Measurements from ENCODE around the gene NIT2. TPM values are rescaled to one million over a fixed set of nuclear protein-coding genes. Genes with fewer than 3 reads are reported as not detected.

The NIT2 gene
- total and polyA plus RNA-seq, 10 of the 15 experiments (the other 5 are each of a cell fraction or from before 2014, with no cell fraction given) = 49.3 to 215 (median 76.4) TPM

DNA sequence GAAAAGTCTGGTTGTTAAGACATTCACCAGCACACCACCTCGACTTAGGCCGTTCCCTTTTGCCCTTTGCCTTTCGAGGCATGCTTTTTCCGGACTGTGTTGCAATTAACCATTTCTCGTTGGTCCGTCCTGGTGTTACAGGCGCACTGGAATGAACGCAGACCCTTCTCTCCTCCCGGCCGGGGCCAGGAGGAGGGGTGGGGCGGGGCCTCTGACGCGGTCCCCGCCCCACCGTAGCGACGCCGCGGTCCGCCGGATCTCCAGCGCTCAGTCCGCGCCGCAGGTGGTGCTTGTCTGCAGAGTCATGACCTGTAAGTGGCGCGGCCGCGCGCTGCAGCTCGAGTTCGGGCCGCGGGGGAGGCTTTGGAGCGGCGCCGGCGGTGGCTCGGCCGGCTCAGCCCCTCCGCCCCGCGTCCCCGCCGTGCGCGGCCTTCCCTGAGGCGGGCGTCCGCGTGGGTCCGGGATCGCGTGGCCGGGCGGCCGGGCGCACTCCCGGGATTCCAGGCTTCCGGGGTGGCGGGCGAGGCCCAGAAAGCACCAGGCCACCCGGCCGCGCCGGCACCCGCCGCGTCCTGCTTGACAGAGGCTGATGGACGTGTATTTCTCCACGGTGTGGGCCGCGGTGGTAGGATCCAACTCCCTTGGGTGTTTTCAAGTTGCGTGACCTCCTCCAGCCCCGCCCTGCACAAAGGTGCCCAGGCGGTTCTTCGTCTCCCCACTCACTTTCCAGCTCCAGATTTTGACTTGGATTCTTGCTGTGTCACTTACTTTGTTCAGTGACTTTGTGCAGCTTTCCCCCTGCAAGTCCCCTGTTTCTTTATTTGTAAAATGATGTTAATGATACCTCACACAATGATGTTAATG is at the start of gene NIT2 (continued):
- TF ChIP-seq, protein P1, sequence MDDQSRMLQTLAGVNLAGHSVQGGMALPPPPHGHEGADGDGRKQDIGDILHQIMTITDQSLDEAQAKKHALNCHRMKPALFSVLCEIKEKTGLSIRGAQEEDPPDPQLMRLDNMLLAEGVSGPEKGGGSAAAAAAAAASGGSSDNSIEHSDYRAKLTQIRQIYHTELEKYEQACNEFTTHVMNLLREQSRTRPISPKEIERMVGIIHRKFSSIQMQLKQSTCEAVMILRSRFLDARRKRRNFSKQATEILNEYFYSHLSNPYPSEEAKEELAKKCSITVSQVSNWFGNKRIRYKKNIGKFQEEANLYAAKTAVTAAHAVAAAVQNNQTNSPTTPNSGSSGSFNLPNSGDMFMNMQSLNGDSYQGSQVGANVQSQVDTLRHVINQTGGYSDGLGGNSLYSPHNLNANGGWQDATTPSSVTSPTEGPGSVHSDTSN (IDR thresholded peaks at IDR 0.05; ENCODE audit: insufficient replicate concordance, low read depth, low read length) = peak; percentile 21
- TF ChIP-seq LARP7 (IDR thresholded peaks at IDR 0.05) = peak; percentile 99
- TF ChIP-seq, protein P2, sequence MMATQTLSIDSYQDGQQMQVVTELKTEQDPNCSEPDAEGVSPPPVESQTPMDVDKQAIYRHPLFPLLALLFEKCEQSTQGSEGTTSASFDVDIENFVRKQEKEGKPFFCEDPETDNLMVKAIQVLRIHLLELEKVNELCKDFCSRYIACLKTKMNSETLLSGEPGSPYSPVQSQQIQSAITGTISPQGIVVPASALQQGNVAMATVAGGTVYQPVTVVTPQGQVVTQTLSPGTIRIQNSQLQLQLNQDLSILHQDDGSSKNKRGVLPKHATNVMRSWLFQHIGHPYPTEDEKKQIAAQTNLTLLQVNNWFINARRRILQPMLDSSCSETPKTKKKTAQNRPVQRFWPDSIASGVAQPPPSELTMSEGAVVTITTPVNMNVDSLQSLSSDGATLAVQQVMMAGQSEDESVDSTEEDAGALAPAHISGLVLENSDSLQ (IDR thresholded peaks at IDR 0.05) = no peak
- TF ChIP-seq, protein P3, sequence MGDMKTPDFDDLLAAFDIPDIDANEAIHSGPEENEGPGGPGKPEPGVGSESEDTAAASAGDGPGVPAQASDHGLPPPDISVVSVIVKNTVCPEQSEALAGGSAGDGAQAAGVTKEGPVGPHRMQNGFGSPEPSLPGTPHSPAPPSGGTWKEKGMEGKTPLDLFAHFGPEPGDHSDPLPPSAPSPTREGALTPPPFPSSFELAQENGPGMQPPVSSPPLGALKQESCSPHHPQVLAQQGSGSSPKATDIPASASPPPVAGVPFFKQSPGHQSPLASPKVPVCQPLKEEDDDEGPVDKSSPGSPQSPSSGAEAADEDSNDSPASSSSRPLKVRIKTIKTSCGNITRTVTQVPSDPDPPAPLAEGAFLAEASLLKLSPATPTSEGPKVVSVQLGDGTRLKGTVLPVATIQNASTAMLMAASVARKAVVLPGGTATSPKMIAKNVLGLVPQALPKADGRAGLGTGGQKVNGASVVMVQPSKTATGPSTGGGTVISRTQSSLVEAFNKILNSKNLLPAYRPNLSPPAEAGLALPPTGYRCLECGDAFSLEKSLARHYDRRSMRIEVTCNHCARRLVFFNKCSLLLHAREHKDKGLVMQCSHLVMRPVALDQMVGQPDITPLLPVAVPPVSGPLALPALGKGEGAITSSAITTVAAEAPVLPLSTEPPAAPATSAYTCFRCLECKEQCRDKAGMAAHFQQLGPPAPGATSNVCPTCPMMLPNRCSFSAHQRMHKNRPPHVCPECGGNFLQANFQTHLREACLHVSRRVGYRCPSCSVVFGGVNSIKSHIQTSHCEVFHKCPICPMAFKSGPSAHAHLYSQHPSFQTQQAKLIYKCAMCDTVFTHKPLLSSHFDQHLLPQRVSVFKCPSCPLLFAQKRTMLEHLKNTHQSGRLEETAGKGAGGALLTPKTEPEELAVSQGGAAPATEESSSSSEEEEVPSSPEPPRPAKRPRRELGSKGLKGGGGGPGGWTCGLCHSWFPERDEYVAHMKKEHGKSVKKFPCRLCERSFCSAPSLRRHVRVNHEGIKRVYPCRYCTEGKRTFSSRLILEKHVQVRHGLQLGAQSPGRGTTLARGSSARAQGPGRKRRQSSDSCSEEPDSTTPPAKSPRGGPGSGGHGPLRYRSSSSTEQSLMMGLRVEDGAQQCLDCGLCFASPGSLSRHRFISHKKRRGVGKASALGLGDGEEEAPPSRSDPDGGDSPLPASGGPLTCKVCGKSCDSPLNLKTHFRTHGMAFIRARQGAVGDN (IDR thresholded peaks at IDR 0.05) = peak; percentile 91
- TF ChIP-seq, protein P4, sequence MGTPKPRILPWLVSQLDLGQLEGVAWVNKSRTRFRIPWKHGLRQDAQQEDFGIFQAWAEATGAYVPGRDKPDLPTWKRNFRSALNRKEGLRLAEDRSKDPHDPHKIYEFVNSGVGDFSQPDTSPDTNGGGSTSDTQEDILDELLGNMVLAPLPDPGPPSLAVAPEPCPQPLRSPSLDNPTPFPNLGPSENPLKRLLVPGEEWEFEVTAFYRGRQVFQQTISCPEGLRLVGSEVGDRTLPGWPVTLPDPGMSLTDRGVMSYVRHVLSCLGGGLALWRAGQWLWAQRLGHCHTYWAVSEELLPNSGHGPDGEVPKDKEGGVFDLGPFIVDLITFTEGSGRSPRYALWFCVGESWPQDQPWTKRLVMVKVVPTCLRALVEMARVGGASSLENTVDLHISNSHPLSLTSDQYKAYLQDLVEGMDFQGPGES (IDR thresholded peaks at IDR 0.05) = no peak
- TF ChIP-seq RCOR1 (conservative IDR thresholded peaks at IDR 0.05; ENCODE audit: low read depth, low read length) = no peak
- no peak for TF ChIP-seq NFIC (IDR thresholded peaks at IDR 0.05; ENCODE audit: low read depth, low read length)
- TF ChIP-seq CBFB (IDR thresholded peaks at IDR 0.05; ENCODE audit: low read depth) = no peak
- TF ChIP-seq, protein P5, sequence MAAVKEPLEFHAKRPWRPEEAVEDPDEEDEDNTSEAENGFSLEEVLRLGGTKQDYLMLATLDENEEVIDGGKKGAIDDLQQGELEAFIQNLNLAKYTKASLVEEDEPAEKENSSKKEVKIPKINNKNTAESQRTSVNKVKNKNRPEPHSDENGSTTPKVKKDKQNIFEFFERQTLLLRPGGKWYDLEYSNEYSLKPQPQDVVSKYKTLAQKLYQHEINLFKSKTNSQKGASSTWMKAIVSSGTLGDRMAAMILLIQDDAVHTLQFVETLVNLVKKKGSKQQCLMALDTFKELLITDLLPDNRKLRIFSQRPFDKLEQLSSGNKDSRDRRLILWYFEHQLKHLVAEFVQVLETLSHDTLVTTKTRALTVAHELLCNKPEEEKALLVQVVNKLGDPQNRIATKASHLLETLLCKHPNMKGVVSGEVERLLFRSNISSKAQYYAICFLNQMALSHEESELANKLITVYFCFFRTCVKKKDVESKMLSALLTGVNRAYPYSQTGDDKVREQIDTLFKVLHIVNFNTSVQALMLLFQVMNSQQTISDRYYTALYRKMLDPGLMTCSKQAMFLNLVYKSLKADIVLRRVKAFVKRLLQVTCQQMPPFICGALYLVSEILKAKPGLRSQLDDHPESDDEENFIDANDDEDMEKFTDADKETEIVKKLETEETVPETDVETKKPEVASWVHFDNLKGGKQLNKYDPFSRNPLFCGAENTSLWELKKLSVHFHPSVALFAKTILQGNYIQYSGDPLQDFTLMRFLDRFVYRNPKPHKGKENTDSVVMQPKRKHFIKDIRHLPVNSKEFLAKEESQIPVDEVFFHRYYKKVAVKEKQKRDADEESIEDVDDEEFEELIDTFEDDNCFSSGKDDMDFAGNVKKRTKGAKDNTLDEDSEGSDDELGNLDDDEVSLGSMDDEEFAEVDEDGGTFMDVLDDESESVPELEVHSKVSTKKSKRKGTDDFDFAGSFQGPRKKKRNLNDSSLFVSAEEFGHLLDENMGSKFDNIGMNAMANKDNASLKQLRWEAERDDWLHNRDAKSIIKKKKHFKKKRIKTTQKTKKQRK (IDR thresholded peaks at IDR 0.05; ENCODE audit: low read depth, low read length) = no peak
- no peak for TF ChIP-seq PML (IDR thresholded peaks at IDR 0.05; ENCODE audit: low read length)
- TF ChIP-seq ATF7 (IDR thresholded peaks at IDR 0.05; ENCODE audit: low read depth) = no peak
- TF ChIP-seq, protein P6, sequence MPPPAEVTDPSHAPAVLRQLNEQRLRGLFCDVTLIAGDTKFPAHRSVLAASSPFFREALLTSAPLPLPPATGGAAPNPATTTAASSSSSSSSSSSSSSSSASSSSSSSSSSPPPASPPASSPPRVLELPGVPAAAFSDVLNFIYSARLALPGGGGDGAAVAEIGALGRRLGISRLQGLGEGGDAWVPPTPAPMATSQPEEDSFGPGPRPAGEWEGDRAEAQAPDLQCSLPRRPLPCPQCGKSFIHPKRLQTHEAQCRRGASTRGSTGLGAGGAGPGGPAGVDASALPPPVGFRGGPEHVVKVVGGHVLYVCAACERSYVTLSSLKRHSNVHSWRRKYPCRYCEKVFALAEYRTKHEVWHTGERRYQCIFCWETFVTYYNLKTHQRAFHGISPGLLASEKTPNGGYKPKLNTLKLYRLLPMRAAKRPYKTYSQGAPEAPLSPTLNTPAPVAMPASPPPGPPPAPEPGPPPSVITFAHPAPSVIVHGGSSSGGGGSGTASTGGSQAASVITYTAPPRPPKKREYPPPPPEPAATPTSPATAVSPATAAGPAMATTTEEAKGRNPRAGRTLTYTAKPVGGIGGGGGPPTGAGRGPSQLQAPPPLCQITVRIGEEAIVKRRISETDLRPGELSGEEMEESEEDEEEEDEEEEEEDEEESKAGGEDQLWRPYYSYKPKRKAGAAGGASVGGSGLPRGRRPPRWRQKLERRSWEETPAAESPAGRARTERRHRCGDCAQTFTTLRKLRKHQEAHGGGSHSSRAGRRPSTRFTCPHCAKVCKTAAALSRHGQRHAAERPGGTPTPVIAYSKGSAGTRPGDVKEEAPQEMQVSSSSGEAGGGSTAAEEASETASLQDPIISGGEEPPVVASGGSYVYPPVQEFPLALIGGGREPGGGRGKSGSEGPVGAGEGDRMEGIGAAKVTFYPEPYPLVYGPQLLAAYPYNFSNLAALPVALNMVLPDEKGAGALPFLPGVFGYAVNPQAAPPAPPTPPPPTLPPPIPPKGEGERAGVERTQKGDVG (CRISPR knock-in tag; IDR thresholded peaks at IDR 0.05) = no peak
- no peak for TF ChIP-seq RUNX3 (IDR thresholded peaks at IDR 0.05; ENCODE audit: low read length)
- TF ChIP-seq CREB1 (IDR thresholded peaks at IDR 0.05; ENCODE audit: low read depth) = peak; percentile 62
- TF ChIP-seq SMAD5 (IDR thresholded peaks at IDR 0.05; ENCODE audit: low read depth) = 0 out of 2 replicates have a peak, but pooled peaks have one; percentile 43
